Erythroblast (primary cell): ENCODE data around the gene LAMA1.

ENCODE experiments used
- GATA1 ChIP-seq: IDR thresholded peaks from 2 replicates; pipeline ENCODE4 v1.6.1; 2011; ENCODE audit warnings: low read depth, mild to moderate bottlenecking, control low read depth, low read length, moderate library complexity
- POLR2A ChIP-seq: IDR thresholded peaks from 2 replicates; pipeline ENCODE4 v1.6.1; 2011; ENCODE audit warnings: mild to moderate bottlenecking, low read length

GRCh38 chr18:7164323-7165004 lies 46.9 kb upstream of the LAMA1 start:
- no peak for TF ChIP-seq POLR2A
- no peak for TF ChIP-seq GATA1
